Mesothelial cell of epicardium (in vitro differentiated cells): ENCODE results near the gene BZW2. TPM values are rescaled to one million over a fixed set of nuclear protein-coding genes. Genes with fewer than 3 reads are reported as not detected.

Experiments
- DNase-seq, 2 experiments: peaks; one replicate each; pipeline ENCODE4 v3.0.0; 2021; ENCODE audit warnings: low spot score in 2 of 2; ENCODE audit not compliant: unreplicated experiment in 2 of 2
- H3K27ac Mint-ChIP-seq: 2 replicates; pipeline ENCODE4 v1.8.0; 2021; ENCODE audit warnings: mixed read lengths
- H3K27me3 Mint-ChIP-seq: 2 replicates; pipeline ENCODE4 v1.8.0; 2021; ENCODE audit warnings: low read depth, mixed read lengths
- H3K36me3 Mint-ChIP-seq: 2 replicates; pipeline ENCODE4 v1.8.0; 2021; ENCODE audit warnings: mixed read lengths
- H3K4me1 Mint-ChIP-seq: 2 replicates; pipeline ENCODE4 v1.8.0; 2021; ENCODE audit warnings: mixed read lengths
- H3K4me3 Mint-ChIP-seq: 2 replicates; pipeline ENCODE4 v1.8.0; 2021; ENCODE audit warnings: mild to moderate bottlenecking, moderate library complexity, mixed read lengths
- H3K9me3 Mint-ChIP-seq: 2 replicates; pipeline ENCODE4 v1.8.0; 2021; ENCODE audit warnings: mixed read lengths
- CTCF ChIP-seq: fragments of 200-600 bp; sonication (generic); IDR thresholded peaks from one replicate; pipeline ENCODE4 v1.5.0; 2021; ENCODE audit warnings: antibody characterized with exemption; ENCODE audit not compliant: unreplicated experiment
- total RNA-seq: library from RNA; stranded (reverse); gene quantifications from 3 replicates; pipeline ENCODE4 v1.2.1, GENCODE V29; 2021

BZW2 gene
- total RNA-seq, 1 donor from 2014 or later: 73.9 TPM

- Mint-ChIP-seq H3K36me3 (no peaks in the 10 kb centered on the region), H3K9me3 (no peaks in the 10 kb centered on the region), H3K27me3 (peaks cover 2% of the 10 kb centered on the region), H3K4me3 (peak overlapping the region; percentile 81), H3K4me1 (peaks cover 19% of the 10 kb centered on the region), H3K27ac (peak overlapping the region; percentile 91)
- no peak for TF ChIP-seq CTCF
- DNase-seq: peak; percentile 36 to 67
Measured at GRCh38 chr7:16753932-16754855, 108.2 kb downstream of the BZW2 start.

GRCh38 chr7:16754856-16755317, 108.9 kb downstream of the BZW2 start:
- peaks cover 2% of the 10 kb centered on the region for H3K36me3 Mint-ChIP-seq
- TF ChIP-seq CTCF: no peak
- H3K27me3 Mint-ChIP-seq: peaks cover 2% of the 10 kb centered on the region
- peak overlapping the region; percentile 91 for H3K27ac Mint-ChIP-seq
- H3K9me3 Mint-ChIP-seq: no peaks in the 10 kb centered on the region
- peak overlapping the region; percentile 81 for H3K4me3 Mint-ChIP-seq
- H3K4me1 Mint-ChIP-seq: peaks cover 19% of the 10 kb centered on the region
- DNase-seq: no peak

GRCh38 chr7:16755397-16755796, 109.4 kb downstream of the BZW2 start:
- H3K9me3 Mint-ChIP-seq: no peaks in the 10 kb centered on the region
- peak overlapping the region; percentile 81 for H3K4me3 Mint-ChIP-seq
- DNase-seq: no peak
- peaks cover 2% of the 10 kb centered on the region for H3K36me3 Mint-ChIP-seq
- H3K4me1 Mint-ChIP-seq: peaks cover 19% of the 10 kb centered on the region
- H3K27me3 Mint-ChIP-seq: peaks cover 2% of the 10 kb centered on the region
- peak overlapping the region; percentile 91 for H3K27ac Mint-ChIP-seq
- TF ChIP-seq CTCF: no peak

Other genes starting within 250 kb of the BZW2 start
- 4.0 to 4.4 TPM (median 4.1 TPM) in 3 replicates for gene CRPPA, start 224.6 kb upstream of the BZW2 start, total RNA-seq
- 12.7 to 13.6 TPM (median 13.0 TPM) in 3 replicates for gene SOSTDC1, start 180.4 kb upstream of the BZW2 start, total RNA-seq
- gene LRRC72, start 119.4 kb upstream of the BZW2 start, total RNA-seq: not detected in 3 replicates
- gene ANKMY2, start 427 bp upstream of the BZW2 start, total RNA-seq: 23.5 to 25.0 TPM (median 24.4 TPM) in 3 replicates
- 63.1 to 70.0 TPM (median 69.5 TPM) in 3 replicates for gene TSPAN13, start 107.6 kb downstream of the BZW2 start, total RNA-seq
- gene AGR2, start 158.8 kb downstream of the BZW2 start, total RNA-seq: 2.9 to 4.6 TPM (median 3.2 TPM) in 3 replicates
- 1.7 to 2.1 TPM (median 2.0 TPM) in 3 replicates for gene AGR3, start 235.8 kb downstream of the BZW2 start, total RNA-seq